Measurements from ENCODE around the gene NR2F2. TPM values are rescaled to one million over a fixed set of nuclear protein-coding genes. Genes with fewer than 3 reads are reported as not detected.

Gene NR2F2
- polyA plus RNA-seq, 1 of the 3 experiments (the other 2 are of a cell fraction): 3.9 TPM

DNA sequence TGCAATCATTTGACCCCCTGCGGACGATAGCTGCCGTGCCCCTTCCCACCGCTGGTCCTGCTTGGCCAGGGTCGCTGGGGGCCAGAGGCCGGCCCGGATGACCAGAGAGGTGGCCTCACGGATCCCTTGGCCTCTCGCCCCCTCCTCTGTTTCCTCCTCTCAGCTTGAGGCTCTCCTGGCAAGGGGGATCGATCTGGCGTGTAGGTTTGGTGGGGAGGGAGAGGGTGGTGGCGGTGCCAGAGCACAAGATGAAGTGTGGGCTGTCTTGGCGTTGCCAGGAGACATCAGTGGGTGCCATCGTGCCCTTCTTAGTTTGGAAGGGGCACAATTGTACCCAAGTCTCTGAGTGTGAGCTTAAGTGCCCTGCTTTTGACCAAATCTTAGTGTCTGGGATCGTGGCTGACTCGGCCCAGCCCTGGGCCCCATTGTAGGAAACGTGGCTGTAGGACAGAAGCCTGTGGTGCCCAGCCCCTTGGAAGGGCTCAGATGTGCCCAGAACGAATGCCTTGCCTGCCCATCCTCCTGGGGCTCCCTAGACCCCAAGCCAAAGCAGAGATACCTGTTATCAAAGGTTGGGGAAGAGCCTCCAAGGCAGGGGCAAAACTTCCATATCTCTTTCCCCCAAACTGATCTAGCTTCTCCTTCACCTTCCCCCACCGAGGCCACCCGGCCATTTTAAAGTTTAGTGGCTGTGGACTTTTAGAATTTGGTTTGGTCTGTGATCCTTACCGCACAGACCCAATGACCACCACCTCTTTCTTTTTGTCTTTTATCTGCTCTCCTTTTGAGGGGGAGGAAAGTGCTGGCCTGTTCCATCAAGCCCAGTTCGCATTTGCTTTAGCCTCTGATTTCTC, 14.4 kb downstream of the NR2F2 start:
- Histone ChIP-seq H3K4me2 (no peak overlapping the region; the same call in 1 of the 2 replicates), H3K4me1 (ENCODE audit: control insufficient read depth in 1 of 2, insufficient read depth in 2 of 2, low read depth in 1 of 2, low read length in 1 of 2) (peaks cover under 1 to 3% of the 10 kb centered on the region in 2 experiments; a peak in 1 of 4 replicates), H3K36me3 (replicated peaks in 1 of 2; ENCODE audit: control insufficient read depth in 1 of 2, insufficient read depth in 2 of 2, low read length in 1 of 2) (no peaks in the 10 kb centered on the region), H2AFZ (ENCODE audit: low read depth) (no peak overlapping the region), H3K9ac (no peak overlapping the region), H3K4me3 (ENCODE audit: low read depth in 2 of 2, low read length in 1 of 2) (peak overlapping the region in 1 of 2 experiments; percentile 68; a peak in 1 of 4 replicates), H3K79me2 (ENCODE audit: insufficient read depth) (no peaks in the 10 kb centered on the region), H3K9me3 (no peaks in the 10 kb centered on the region), H3F3A (replicated peaks; ENCODE audit: insufficient read depth) (peaks cover 7% of the 10 kb centered on the region), H3K27me3 (ENCODE audit: insufficient read depth) (peaks cover 35% of the 10 kb centered on the region), H4K20me1 (ENCODE audit: insufficient read depth) (no peaks in the 10 kb centered on the region), H3K9me2 (no peaks in the 10 kb centered on the region), H3K27ac (ENCODE audit: low read depth in 2 of 2, low read length in 1 of 2) (no peak overlapping the region)
- ChIA-PET POLR2A (no interaction called here), CTCF (interaction anchor here (0.6 to 3.2 kb wide), 7 partner anchors 9 to 1085 kb away, joined by 3 to 36 read pairs (median 5); no protein-coding TSS in a partner anchor)
- WGBS (ENCODE audit: low lambda C conversion rate): 35% methylated on average over 18 of the region's 22 CpGs
- DNase-seq: no peak
- TF ChIP-seq CHD2 (IDR thresholded peaks at IDR 0.05; ENCODE audit: low read length, partially characterized antibody): no peak
- no peak for TF ChIP-seq SMC3 (IDR thresholded peaks at IDR 0.05; ENCODE audit: low read depth, low read length)
- TF ChIP-seq REST (IDR thresholded peaks at IDR 0.05; ENCODE audit: low read depth, low read length): no peak
- TF ChIP-seq JUND (IDR thresholded peaks at IDR 0.05): no peak
- TF ChIP-seq TCF12 (IDR thresholded peaks at IDR 0.05): no peak
- TF ChIP-seq USF2 (IDR thresholded peaks at IDR 0.05; ENCODE audit: borderline replicate concordance, low read depth, low read length): no peak
- TF ChIP-seq FOSL2 (IDR thresholded peaks at IDR 0.05; ENCODE audit: borderline replicate concordance, low read depth): no peak
- no peak for TF ChIP-seq TEAD4 (IDR thresholded peaks at IDR 0.05; ENCODE audit: borderline replicate concordance, insufficient read depth)
- TF ChIP-seq POLR2AphosphoS5 (IDR thresholded peaks at IDR 0.05; ENCODE audit: low read depth, low read length): no peak
- TF ChIP-seq EP300 (IDR thresholded peaks at IDR 0.05; ENCODE audit: borderline replicate concordance in 1 of 2, low read depth in 1 of 2, low read length in 1 of 2): no peak
- no peak for TF ChIP-seq FOXJ3 (CRISPR knock-in tag; IDR thresholded peaks at IDR 0.05)
